Tibial artery (tissue), 4 donors: ENCODE data around the gene EXOC6.

Source experiments
- DNase-seq, 2 donors: peaks; one replicate each; pipeline ENCODE4 v3.0.0-alpha.2; 2019
- H3K27ac ChIP-seq, 2 donors: fragments of 200-600 bp; sonication (generic) in 1 of 2; 1 replicate in 1 of 2; 2 replicates in 1 of 2; pipeline ENCODE4 v1.5.1; 2018 to 2019; ENCODE audit warnings: mild to moderate bottlenecking in 1 of 2
- H3K27me3 ChIP-seq, 2 donors: fragments of 200-600 bp; sonication (generic) in 1 of 2; one replicate each; pipeline versions ENCODE4 v1.5.1 to v1.6.0; 2016 to 2019
- H3K36me3 ChIP-seq, 3 donors: fragments of 200-600 bp; sonication (generic) in 2 of 3; one replicate each; pipeline ENCODE4 v1.5.1; 2016 to 2019; ENCODE audit warnings: mild to moderate bottlenecking in 2 of 3
- H3K4me1 ChIP-seq, 4 donors: fragments of 200-600 bp; sonication (generic) in 2 of 4; 1 replicate in 3 of 4; 2 replicates in 1 of 4; pipeline ENCODE4 v1.5.1; 2016 to 2019
- H3K4me3 ChIP-seq, 2 donors: fragments of 200-600 bp; sonication (generic) in 1 of 2; 1 replicate in 1 of 2; 2 replicates in 1 of 2; pipeline ENCODE4 v1.5.1; 2018 to 2019; ENCODE audit warnings: mild to moderate bottlenecking in 2 of 2
- H3K9me3 ChIP-seq, 3 donors: fragments of 200-600 bp; sonication (generic) in 1 of 3; one replicate each; pipeline ENCODE4 v1.5.1; 2016 to 2019
- intact Hi-C: fragments of 100-400 bp; cut with DNase I; formaldehyde crosslinking; loops from one replicate; pipeline ENCODE4 v1.15.0; 2023; ENCODE audit warnings: low total_unique reads
- TF ChIP-seq, protein P1 (sequence below), 2 experiments: fragments of 200-600 bp in 1 of 2; fragments of 450-650 bp in 1 of 2; IDR thresholded peaks; one replicate each; pipeline ENCODE4 v1.5.1; 2017 to 2019; ENCODE audit warnings: antibody characterized with exemption in 2 of 2, mild to moderate bottlenecking in 1 of 2, moderate library complexity in 1 of 2

Gene EXOC6

DNA sequence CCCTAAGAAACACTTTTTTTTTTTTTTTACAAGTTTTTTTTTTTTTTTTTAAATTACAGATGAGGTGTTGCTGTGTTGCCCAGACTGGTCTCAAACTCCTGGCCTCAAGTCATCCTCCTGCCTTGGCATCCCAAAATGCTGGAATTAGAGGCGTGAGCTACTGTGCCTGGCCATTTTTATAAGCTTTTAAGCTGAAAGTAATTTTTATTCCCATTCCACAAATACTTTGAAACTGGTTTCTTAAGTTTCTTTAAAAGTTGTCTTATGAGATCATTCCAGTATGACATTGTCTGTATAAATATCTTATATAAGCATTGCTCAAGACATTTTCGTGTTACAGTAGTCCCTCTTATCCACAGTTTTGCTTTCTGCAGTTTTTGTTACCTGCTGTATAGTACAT is 150.9 kb downstream of the EXOC6 start:
- H3K4me3 ChIP-seq = no peak overlapping the region
- intact Hi-C loops = no loop called here
- no peak overlapping the region for H3K27ac ChIP-seq
- H3K36me3 ChIP-seq = no peaks in the 10 kb centered on the region
- no peaks in the 10 kb centered on the region for H3K9me3 ChIP-seq
- H3K4me1 ChIP-seq = peaks cover 0 to 30% (median 7%) of the 10 kb centered on the region in 4 donors
- TF ChIP-seq, protein P1, sequence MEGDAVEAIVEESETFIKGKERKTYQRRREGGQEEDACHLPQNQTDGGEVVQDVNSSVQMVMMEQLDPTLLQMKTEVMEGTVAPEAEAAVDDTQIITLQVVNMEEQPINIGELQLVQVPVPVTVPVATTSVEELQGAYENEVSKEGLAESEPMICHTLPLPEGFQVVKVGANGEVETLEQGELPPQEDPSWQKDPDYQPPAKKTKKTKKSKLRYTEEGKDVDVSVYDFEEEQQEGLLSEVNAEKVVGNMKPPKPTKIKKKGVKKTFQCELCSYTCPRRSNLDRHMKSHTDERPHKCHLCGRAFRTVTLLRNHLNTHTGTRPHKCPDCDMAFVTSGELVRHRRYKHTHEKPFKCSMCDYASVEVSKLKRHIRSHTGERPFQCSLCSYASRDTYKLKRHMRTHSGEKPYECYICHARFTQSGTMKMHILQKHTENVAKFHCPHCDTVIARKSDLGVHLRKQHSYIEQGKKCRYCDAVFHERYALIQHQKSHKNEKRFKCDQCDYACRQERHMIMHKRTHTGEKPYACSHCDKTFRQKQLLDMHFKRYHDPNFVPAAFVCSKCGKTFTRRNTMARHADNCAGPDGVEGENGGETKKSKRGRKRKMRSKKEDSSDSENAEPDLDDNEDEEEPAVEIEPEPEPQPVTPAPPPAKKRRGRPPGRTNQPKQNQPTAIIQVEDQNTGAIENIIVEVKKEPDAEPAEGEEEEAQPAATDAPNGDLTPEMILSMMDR (IDR thresholded peaks at IDR 0.05) = no peak
- no peak for DNase-seq
- H3K27me3 ChIP-seq = no peaks in the 10 kb centered on the region

DNA sequence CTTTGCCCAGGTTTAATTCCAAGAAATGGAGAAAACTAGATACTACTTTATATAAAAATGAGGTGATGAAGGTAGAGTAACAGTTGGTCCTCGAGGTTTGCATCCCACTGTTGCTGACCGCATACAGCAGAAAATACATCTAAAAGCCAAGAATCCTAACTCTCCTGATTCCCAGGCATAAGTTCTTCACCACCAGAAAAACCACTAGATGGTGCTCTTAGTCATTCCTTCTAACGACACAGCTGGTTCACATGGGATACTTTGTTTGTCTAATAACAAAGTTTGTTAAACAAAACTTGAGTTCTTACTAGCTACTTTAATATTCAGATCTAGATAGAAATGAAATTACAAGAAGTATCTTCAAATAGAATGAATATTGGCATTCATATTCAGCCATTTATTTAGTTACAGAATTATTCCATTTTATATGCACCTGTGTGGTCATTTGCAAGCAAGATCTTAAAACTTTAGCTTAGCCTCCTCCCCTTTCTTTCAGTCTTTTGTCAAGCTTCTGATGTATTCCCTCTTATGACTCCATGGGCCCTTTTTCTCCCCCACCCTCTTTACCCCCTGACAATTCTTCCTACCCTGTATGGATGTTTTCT is 158.2 kb downstream of the EXOC6 start:
- no peak overlapping the region for H3K4me3 ChIP-seq
- intact Hi-C loops = no loop called here
- TF ChIP-seq, protein P1 (IDR thresholded peaks at IDR 0.05) = peak; percentile 57 to 59
- H3K27ac ChIP-seq = no peak overlapping the region
- DNase-seq = no peak
- no peaks in the 10 kb centered on the region for H3K9me3 ChIP-seq
- no peaks in the 10 kb centered on the region for H3K27me3 ChIP-seq
- peaks cover 0 to 4% (median 0%) of the 10 kb centered on the region in 4 donors for H3K4me1 ChIP-seq
- H3K36me3 ChIP-seq = no peaks in the 10 kb centered on the region

DNA sequence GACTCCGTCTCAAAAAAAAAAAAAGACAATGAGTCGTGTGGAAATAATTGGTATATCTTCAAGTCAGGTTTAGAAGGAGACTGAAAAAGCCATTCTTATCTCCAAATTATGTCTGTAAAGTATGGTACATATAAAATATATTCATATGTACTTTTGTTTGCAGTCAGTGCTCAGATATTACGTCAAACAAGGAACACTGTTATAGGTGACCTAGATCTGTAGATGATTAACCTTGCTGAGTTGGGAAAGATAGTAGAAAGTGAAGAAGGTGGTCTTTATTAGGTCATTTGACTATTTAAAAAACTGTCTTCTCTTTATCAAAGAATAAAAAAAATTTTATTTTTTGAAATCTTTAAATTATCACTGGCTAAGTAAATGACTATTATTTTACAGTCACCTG is 167.4 kb downstream of the EXOC6 start:
- Histone ChIP-seq H3K27ac (no peak overlapping the region), H3K4me3 (no peak overlapping the region), H3K27me3 (no peaks in the 10 kb centered on the region), H3K9me3 (no peaks in the 10 kb centered on the region), H3K36me3 (no peaks in the 10 kb centered on the region), H3K4me1 (peaks cover 0 to 5% (median 2%) of the 10 kb centered on the region in 4 donors)
- intact Hi-C loops = no loop called here
- TF ChIP-seq, protein P1 (IDR thresholded peaks at IDR 0.05) = no peak
- DNase-seq = no peak

DNA sequence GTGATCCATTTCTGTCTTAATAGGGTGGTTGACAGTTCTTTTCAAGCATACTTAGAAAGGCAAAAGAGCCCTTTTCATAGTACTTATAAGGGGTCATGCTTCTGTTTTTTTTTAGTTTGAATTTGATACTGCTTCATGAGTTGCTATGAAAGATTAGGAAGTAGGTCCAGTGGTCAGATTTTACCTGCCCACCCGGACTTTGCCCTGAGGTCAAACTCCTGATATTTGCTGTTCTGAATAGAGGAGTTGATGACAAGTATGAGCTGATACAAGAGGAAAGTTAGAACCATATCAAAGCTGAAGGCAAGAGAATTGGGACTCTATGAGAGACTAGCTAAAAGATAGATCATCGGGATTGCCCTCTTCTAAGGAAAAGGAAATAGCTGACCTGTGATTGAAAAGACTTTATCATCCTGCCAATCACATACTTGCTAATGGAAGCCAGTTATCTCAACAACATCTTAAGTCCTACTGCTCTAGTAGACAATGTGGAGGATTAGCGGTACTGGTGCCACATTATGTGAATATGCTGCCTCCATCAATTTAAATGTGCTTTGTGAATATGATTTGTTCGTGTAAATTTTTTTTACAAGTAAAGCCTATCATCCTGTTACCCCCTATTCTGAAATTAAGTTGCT is 174.8 kb downstream of the EXOC6 start:
- Histone ChIP-seq H3K4me1 (peaks cover 0 to 25% (median 5%) of the 10 kb centered on the region in 4 donors), H3K27ac (no peak overlapping the region), H3K9me3 (peaks cover 0 to 5% (median 0%) of the 10 kb centered on the region in 3 donors), H3K4me3 (no peak overlapping the region), H3K36me3 (peaks cover 3 to 4% (median 3%) of the 10 kb centered on the region in 3 donors), H3K27me3 (no peaks in the 10 kb centered on the region)
- intact Hi-C loops = no loop called here
- TF ChIP-seq, protein P1 (IDR thresholded peaks at IDR 0.05) = no peak
- DNase-seq = no peak

DNA sequence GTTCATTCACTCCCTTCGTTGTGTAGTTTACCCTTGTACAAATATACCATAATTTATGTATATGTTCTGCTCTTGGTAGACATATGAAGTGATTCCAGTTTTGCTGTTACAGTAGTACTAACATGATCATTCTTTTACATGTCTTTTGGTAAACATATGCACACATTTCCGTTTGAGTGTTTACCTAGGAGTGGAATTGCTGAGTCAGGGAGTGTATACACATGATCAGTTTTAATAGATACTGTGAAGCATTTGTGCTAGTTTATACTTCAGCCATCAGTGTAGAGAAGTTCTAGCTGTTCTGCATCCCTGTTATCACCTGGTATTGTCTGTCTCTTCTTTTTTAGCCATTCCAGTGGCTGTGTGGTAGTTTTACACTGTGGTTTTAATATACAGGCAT is 177.8 kb downstream of the EXOC6 start:
- intact Hi-C loops = no loop called here

More for the DNA sequence above, 177.8 kb downstream of the EXOC6 start:
- Histone ChIP-seq H3K36me3 (peaks cover 3 to 4% (median 3%) of the 10 kb centered on the region in 3 donors), H3K27ac (no peak overlapping the region), H3K9me3 (peaks cover 0 to 5% (median 0%) of the 10 kb centered on the region in 3 donors), H3K4me1 (peaks cover 0 to 47% (median 11%) of the 10 kb centered on the region in 4 donors), H3K4me3 (no peak overlapping the region), H3K27me3 (no peaks in the 10 kb centered on the region)
- TF ChIP-seq, protein P1 (IDR thresholded peaks at IDR 0.05) = no peak
- DNase-seq = no peak
